ENCODE data around the gene STAU1. TPM values are rescaled to one million over a fixed set of nuclear protein-coding genes. Genes with fewer than 3 reads are reported as not detected.
"Not testable (repeated sequence)": the region's sequence is repeated elsewhere in the genome, so short reads cannot be mapped to it uniquely, and the experiment has no call there.

Gene STAU1
- total RNA-seq, 1 donor from 2014 or later = 27.1 TPM

DNA sequence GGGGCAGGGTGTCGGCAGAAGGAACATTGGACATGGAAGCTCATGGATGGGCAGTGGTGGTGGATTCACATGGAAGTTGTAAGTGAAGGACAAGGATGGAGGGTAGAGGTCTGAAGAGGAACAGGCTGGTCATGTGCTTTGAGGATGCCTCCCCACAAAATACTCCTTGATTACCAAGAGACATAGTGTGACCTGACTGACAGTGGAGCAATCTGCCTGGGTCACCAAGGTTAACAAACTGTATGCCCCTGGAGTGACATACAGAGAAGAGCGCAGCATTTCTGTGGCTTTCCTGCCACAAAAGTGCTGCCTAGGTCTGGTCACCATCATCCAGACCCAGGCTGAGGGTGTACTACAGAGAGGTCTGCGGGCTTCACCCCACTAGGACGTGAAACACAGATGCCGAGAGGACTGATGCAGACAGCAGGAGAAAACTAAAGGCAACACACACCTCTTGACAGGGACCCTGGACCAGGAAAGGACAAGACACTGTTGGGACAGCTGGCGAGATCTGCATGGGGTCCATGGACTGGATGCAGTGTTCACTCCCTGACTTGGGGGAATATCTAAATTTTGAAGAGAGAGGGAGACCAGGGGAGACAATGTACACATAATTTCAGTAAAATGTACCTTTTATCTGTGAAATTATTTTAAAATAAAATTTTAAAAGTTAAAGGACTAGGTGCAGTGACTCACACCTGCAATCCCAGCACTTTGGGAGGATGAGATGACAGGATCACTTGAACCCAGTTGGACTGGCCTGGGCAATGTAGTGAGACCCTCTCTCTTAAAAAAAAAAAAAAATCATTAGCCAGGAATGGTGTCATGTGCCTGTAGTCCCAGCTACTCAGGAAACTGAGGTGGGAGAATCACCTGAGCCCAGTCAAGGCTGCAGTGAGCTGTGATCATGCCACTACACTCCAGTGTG is 77.1 kb downstream of the STAU1 start:
- H3K36me3 ChIP-seq (ENCODE audit: control insufficient read depth in 3 of 3, insufficient read depth in 3 of 3, low read length in 3 of 3) = peaks cover 28 to 36% (median 30%) of the 10 kb centered on the region in 3 donors
- no peak overlapping the region for H3K4me3 ChIP-seq (ENCODE audit: low read length in 3 of 3)
- H3K27ac ChIP-seq (ENCODE audit: low read depth, low read length) = no peak overlapping the region
- H3K9me3 ChIP-seq (ENCODE audit: control insufficient read depth in 3 of 3, low read length in 3 of 3) = no peaks in the 10 kb centered on the region
- H3K27me3 ChIP-seq (ENCODE audit: control insufficient read depth in 3 of 3, insufficient read depth in 3 of 3, low read length in 3 of 3) = no peaks in the 10 kb centered on the region
- no peak overlapping the region for H3K9ac ChIP-seq (ENCODE audit: low read depth in 1 of 3, low read length in 3 of 3)
- no peaks in the 10 kb centered on the region for H3K4me1 ChIP-seq (ENCODE audit: control insufficient read depth in 3 of 3, insufficient read depth in 3 of 3, low read length in 3 of 3)

DNA sequence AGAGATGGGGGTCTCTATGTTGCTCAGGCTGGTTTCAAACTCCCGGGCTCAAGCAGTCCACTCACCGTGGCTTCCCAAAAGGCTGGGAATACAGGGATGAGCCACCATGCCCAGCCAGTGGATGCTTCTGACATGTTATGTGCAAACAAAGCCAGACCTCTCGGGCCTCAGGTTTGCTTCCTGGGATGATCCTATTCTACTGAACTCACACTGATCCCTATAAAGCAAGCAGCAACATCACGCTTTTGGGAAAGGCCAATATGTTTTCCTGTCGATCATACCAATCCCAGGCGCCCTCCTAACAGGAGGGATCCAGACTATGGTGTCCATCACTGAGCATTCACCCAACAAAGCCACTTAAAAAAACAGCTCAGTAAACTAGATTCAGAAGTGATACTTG is 81.8 kb downstream of the STAU1 start:
- Histone ChIP-seq H3K27ac (ENCODE audit: low read depth, low read length) (no peak overlapping the region), H3K9me3 (ENCODE audit: control insufficient read depth in 3 of 3, low read length in 3 of 3) (no peaks in the 10 kb centered on the region), H3K4me3 (ENCODE audit: low read length in 3 of 3) (no peak overlapping the region), H3K36me3 (ENCODE audit: control insufficient read depth in 3 of 3, insufficient read depth in 3 of 3, low read length in 3 of 3) (peaks cover 21 to 32% (median 31%) of the 10 kb centered on the region in 3 donors), H3K9ac (ENCODE audit: low read depth in 1 of 3, low read length in 3 of 3) (no peak overlapping the region), H3K27me3 (ENCODE audit: control insufficient read depth in 3 of 3, insufficient read depth in 3 of 3, low read length in 3 of 3) (no peaks in the 10 kb centered on the region), H3K4me1 (ENCODE audit: control insufficient read depth in 3 of 3, insufficient read depth in 3 of 3, low read length in 3 of 3) (peaks cover 0 to 2% (median 0%) of the 10 kb centered on the region in 3 donors)

DNA sequence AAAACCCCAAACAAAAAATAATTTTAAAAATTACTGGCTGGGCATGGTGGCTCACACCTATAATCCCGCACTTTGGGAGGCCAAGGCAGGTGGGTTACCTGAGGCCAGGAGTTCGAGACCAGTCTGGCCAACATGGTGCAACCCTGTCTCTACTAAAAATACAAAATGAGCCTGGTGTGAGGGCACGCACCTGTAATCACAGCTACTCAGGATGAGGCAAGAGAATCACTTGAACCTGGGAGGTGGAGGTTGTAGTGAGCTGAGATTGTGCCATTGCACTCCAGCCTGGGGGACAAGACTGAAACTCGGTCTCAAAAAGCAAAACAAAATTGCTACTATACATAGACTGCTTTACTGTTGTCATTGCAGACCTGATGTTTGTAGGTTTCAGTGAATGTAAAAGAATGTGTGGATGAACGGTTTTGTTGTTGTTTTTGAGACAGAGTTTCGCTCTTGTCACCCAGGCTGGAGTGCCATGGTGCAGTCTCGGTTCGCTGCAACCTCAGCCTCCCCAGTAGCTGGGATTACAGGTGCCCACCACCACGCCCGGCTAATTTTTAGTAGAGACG is 83.1 kb downstream of the STAU1 start:
- not testable (repeated sequence) for H3K9me3 ChIP-seq (ENCODE audit: control insufficient read depth in 3 of 3, low read length in 3 of 3); H3K27ac ChIP-seq (ENCODE audit: low read depth, low read length); H3K27me3 ChIP-seq (ENCODE audit: control insufficient read depth in 3 of 3, insufficient read depth in 3 of 3, low read length in 3 of 3); H3K4me3 ChIP-seq (ENCODE audit: low read length in 3 of 3); H3K4me1 ChIP-seq (ENCODE audit: control insufficient read depth in 3 of 3, insufficient read depth in 3 of 3, low read length in 3 of 3); H3K9ac ChIP-seq (ENCODE audit: low read depth in 1 of 3, low read length in 3 of 3)
- peaks cover 15 to 28% (median 23%) of the 10 kb centered on the region in 3 donors for H3K36me3 ChIP-seq (ENCODE audit: control insufficient read depth in 3 of 3, insufficient read depth in 3 of 3, low read length in 3 of 3)

DNA sequence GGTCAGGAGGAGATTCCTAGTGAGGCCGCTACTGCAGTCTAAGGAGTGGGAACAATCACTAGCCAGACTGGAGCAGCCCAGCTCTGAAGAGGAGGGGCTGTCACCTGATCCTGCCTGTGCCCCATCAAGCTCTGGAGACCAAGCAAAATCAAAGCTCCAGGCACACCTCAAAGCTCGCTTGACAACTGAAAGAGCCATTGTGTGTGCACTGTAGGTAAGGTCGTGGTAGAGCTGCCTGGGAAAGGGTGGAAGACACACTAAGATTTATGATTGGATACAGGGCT is 83.8 kb downstream of the STAU1 start:
- no peaks in the 10 kb centered on the region for H3K9me3 ChIP-seq (ENCODE audit: control insufficient read depth in 3 of 3, low read length in 3 of 3)
- H3K27me3 ChIP-seq (ENCODE audit: control insufficient read depth in 3 of 3, insufficient read depth in 3 of 3, low read length in 3 of 3) = no peaks in the 10 kb centered on the region
- H3K27ac ChIP-seq (ENCODE audit: low read depth, low read length) = no peak overlapping the region
- H3K4me1 ChIP-seq (ENCODE audit: control insufficient read depth in 3 of 3, insufficient read depth in 3 of 3, low read length in 3 of 3) = peaks cover 0 to 6% (median 0%) of the 10 kb centered on the region in 3 donors
- H3K36me3 ChIP-seq (ENCODE audit: control insufficient read depth in 3 of 3, insufficient read depth in 3 of 3, low read length in 3 of 3) = peaks cover 15 to 28% (median 20%) of the 10 kb centered on the region in 3 donors
- no peak overlapping the region for H3K4me3 ChIP-seq (ENCODE audit: low read length in 3 of 3)
- H3K9ac ChIP-seq (ENCODE audit: low read depth in 1 of 3, low read length in 3 of 3) = no peak overlapping the region

DNA sequence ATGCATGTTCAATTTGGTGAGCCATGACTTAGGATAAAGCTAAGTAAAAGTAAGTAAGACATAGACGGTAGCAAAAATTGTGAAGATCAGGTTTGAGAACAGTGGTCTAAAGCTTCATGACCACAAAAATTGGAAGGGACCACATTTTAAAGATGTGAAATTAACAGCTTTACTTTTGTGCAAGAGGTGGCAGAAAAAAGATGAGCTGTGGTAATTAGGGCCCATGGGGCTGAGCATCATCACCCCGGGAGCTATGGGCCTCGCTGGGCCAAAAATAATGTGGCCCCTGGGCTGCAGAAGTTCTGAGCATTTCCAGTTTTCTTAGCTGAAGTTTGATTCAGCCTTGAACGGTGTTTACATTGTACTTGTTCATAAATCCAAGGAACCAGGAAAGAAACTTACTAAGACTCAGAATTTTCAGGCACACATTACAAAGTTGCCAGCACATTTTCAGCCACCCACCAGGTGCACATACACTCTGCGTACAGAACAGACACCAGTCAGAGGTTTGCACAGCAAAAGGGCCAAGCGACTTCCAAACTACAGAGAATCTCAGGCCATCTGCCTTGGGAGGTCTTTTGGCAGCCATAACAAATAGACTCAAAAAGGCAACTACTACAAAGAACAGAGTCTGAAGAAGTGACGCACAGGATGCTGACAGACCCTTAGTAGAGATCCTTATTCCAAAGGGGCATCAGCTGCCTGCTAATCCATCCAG is 84.3 kb downstream of the STAU1 start:
- H3K9me3 ChIP-seq (ENCODE audit: control insufficient read depth in 3 of 3, low read length in 3 of 3) = no peaks in the 10 kb centered on the region
- H3K27ac ChIP-seq (ENCODE audit: low read depth, low read length) = no peak overlapping the region
- H3K36me3 ChIP-seq (ENCODE audit: control insufficient read depth in 3 of 3, insufficient read depth in 3 of 3, low read length in 3 of 3) = peaks cover 18 to 32% (median 20%) of the 10 kb centered on the region in 3 donors
- no peak overlapping the region for H3K4me3 ChIP-seq (ENCODE audit: low read length in 3 of 3)
- peaks cover 0 to 6% (median 0%) of the 10 kb centered on the region in 3 donors for H3K4me1 ChIP-seq (ENCODE audit: control insufficient read depth in 3 of 3, insufficient read depth in 3 of 3, low read length in 3 of 3)
- H3K27me3 ChIP-seq (ENCODE audit: control insufficient read depth in 3 of 3, insufficient read depth in 3 of 3, low read length in 3 of 3) = no peaks in the 10 kb centered on the region
- no peak overlapping the region for H3K9ac ChIP-seq (ENCODE audit: low read depth in 1 of 3, low read length in 3 of 3)

DNA sequence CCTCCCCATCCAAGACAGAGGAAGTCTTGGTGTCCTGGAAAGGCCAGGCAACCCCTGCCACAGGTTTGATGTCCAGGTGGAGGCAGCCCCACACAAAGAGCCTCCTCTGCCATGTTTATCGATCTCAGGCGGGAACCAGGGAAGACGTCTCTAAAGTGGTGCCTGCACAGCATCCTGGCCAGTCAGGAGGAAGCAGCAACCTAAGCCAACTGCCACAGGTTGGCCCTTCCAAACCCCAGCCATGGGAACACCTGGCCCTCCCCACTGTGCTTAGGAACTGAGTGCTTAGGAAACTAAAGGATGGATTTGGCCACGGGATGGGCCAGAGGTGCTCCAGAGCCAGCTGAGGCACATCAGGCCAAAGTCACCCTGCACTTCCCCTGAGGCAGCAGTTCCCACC is 85.1 kb downstream of the STAU1 start:
- no peak overlapping the region for H3K27ac ChIP-seq (ENCODE audit: low read depth, low read length)
- H3K4me1 ChIP-seq (ENCODE audit: control insufficient read depth in 3 of 3, insufficient read depth in 3 of 3, low read length in 3 of 3) = peaks cover 0 to 6% (median 0%) of the 10 kb centered on the region in 3 donors
- no peak overlapping the region for H3K9ac ChIP-seq (ENCODE audit: low read depth in 1 of 3, low read length in 3 of 3)
- H3K4me3 ChIP-seq (ENCODE audit: low read length in 3 of 3) = no peak overlapping the region
- no peaks in the 10 kb centered on the region for H3K27me3 ChIP-seq (ENCODE audit: control insufficient read depth in 3 of 3, insufficient read depth in 3 of 3, low read length in 3 of 3)
- peaks cover 18 to 39% (median 24%) of the 10 kb centered on the region in 3 donors for H3K36me3 ChIP-seq (ENCODE audit: control insufficient read depth in 3 of 3, insufficient read depth in 3 of 3, low read length in 3 of 3)
- no peaks in the 10 kb centered on the region for H3K9me3 ChIP-seq (ENCODE audit: control insufficient read depth in 3 of 3, low read length in 3 of 3)

DNA sequence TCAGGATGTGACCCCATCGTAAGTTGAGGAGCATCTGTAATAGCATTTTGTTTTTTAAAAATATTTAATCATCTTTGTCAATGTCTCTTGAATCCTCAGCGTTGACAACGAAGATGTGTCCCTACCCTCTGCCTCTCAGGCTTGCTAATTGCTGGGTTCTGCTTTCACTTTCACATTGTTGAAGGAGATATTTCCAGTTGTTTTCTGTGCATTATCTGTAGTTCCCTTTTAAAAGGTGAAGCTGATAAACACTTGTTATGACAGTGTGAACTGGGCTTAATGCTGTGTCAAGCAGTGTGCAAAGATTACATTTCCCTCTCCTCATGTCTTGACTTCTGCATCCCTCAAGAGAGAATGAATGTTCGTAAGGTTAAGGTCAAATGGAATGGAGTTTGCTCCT is 87.2 kb downstream of the STAU1 start:
- no peak overlapping the region for H3K27ac ChIP-seq (ENCODE audit: low read depth, low read length)
- H3K27me3 ChIP-seq (ENCODE audit: control insufficient read depth in 3 of 3, insufficient read depth in 3 of 3, low read length in 3 of 3) = no peaks in the 10 kb centered on the region
- H3K9me3 ChIP-seq (ENCODE audit: control insufficient read depth in 3 of 3, low read length in 3 of 3) = no peaks in the 10 kb centered on the region
- H3K4me3 ChIP-seq (ENCODE audit: low read length in 3 of 3) = no peak overlapping the region
- H3K36me3 ChIP-seq (ENCODE audit: control insufficient read depth in 3 of 3, insufficient read depth in 3 of 3, low read length in 3 of 3) = peaks cover 26 to 51% (median 34%) of the 10 kb centered on the region in 3 donors
- H3K4me1 ChIP-seq (ENCODE audit: control insufficient read depth in 3 of 3, insufficient read depth in 3 of 3, low read length in 3 of 3) = peaks cover 0 to 6% (median 0%) of the 10 kb centered on the region in 3 donors
- no peak overlapping the region for H3K9ac ChIP-seq (ENCODE audit: low read depth in 1 of 3, low read length in 3 of 3)

DNA sequence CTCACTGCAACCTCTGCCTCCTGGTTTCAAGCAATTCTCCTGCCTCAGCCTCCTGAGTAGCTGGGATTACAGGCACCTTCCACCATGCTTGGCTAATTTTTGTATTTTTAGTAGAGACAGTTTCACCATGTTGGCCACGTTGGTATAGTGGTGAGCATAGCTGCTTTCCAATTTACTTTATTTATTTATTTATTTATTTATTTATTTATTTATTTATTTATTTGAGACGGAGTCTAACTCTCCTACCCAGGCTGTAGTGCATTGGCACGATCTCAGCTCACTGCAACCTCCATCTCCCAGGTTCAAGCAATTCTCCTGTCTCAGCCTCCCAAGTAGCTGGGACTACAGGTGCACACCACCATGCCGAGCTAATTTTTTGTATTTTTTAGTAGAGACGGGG is 87.8 kb downstream of the STAU1 start:
- H3K27ac ChIP-seq (ENCODE audit: low read depth, low read length); H3K9me3 ChIP-seq (ENCODE audit: control insufficient read depth in 3 of 3, low read length in 3 of 3); H3K27me3 ChIP-seq (ENCODE audit: control insufficient read depth in 3 of 3, insufficient read depth in 3 of 3, low read length in 3 of 3); H3K4me3 ChIP-seq (ENCODE audit: low read length in 3 of 3); H3K9ac ChIP-seq (ENCODE audit: low read depth in 1 of 3, low read length in 3 of 3); H3K4me1 ChIP-seq (ENCODE audit: control insufficient read depth in 3 of 3, insufficient read depth in 3 of 3, low read length in 3 of 3): not testable (repeated sequence)
- peaks cover 29 to 57% (median 36%) of the 10 kb centered on the region in 3 donors for H3K36me3 ChIP-seq (ENCODE audit: control insufficient read depth in 3 of 3, insufficient read depth in 3 of 3, low read length in 3 of 3)

DNA sequence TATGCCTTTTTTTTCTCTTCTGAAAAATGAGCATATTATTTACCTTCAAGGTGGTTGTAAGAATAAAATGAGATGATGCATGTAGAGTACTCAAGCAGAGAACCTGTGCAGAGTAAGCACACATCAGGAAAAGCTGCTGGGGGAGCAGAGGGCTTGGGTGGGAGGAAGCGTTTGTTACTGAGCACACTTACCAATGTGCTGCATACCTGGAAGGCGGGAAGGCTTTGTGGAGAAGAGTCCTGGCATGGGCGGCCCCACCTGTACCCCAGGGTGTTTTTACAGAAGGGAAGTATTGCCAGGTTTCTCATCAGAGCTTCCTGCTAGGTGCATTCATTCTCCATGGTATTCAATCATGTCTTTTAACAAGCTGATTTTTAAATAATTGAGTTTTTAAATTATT is 89.1 kb downstream of the STAU1 start:
- H3K4me1 ChIP-seq (ENCODE audit: control insufficient read depth in 3 of 3, insufficient read depth in 3 of 3, low read length in 3 of 3) = peaks cover 0 to 6% (median 0%) of the 10 kb centered on the region in 3 donors
- H3K27ac ChIP-seq (ENCODE audit: low read depth, low read length) = no peak overlapping the region
- no peaks in the 10 kb centered on the region for H3K27me3 ChIP-seq (ENCODE audit: control insufficient read depth in 3 of 3, insufficient read depth in 3 of 3, low read length in 3 of 3)
- H3K4me3 ChIP-seq (ENCODE audit: low read length in 3 of 3) = no peak overlapping the region
- no peaks in the 10 kb centered on the region for H3K9me3 ChIP-seq (ENCODE audit: control insufficient read depth in 3 of 3, low read length in 3 of 3)
- H3K36me3 ChIP-seq (ENCODE audit: control insufficient read depth in 3 of 3, insufficient read depth in 3 of 3, low read length in 3 of 3) = peaks cover 30 to 61% (median 43%) of the 10 kb centered on the region in 3 donors
- no peak overlapping the region for H3K9ac ChIP-seq (ENCODE audit: low read depth in 1 of 3, low read length in 3 of 3)

DNA sequence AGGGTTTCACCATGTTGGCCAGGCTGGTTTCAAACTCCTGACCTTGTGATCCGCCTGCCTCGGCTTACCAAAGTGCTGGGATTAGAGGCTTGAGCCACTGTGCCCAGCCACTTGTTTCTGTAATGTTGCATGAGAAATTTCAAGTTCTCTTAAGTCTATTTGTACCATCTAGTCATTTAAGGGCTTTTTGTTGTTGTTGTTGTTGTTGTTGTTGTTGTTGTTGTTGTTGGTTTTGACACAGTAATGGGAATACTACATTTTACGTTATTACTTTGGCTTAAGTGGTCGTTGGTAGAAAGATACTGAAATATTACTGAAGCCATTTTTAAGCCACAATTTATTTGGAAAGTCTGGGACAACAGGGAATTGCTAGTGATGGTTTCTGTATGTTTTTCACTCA is 90.0 kb downstream of the STAU1 start:
- Histone ChIP-seq H3K9ac (ENCODE audit: low read depth in 1 of 3, low read length in 3 of 3) (no peak overlapping the region), H3K9me3 (ENCODE audit: control insufficient read depth in 3 of 3, low read length in 3 of 3) (no peaks in the 10 kb centered on the region), H3K4me3 (ENCODE audit: low read length in 3 of 3) (no peak overlapping the region), H3K36me3 (ENCODE audit: control insufficient read depth in 3 of 3, insufficient read depth in 3 of 3, low read length in 3 of 3) (peaks cover 27 to 54% (median 41%) of the 10 kb centered on the region in 3 donors), H3K4me1 (ENCODE audit: control insufficient read depth in 3 of 3, insufficient read depth in 3 of 3, low read length in 3 of 3) (peaks cover 0 to 6% (median 0%) of the 10 kb centered on the region in 3 donors), H3K27me3 (ENCODE audit: control insufficient read depth in 3 of 3, insufficient read depth in 3 of 3, low read length in 3 of 3) (no peaks in the 10 kb centered on the region), H3K27ac (ENCODE audit: low read depth, low read length) (no peak overlapping the region)

Data from skeletal muscle tissue (tissue), 4 donors.